IPS DF 19.7 (cell line): ENCODE data around the gene RSPH1.

Source experiments
- DNase-seq: peaks from one replicate; pipeline ENCODE4 v3.0.0-alpha.2; 2013; ENCODE audit warnings: low read depth, low spot score

Gene RSPH1

GRCh38 chr21:42429856-42430255, 66.2 kb downstream of the RSPH1 start:
- no peak for DNase-seq

DNA sequence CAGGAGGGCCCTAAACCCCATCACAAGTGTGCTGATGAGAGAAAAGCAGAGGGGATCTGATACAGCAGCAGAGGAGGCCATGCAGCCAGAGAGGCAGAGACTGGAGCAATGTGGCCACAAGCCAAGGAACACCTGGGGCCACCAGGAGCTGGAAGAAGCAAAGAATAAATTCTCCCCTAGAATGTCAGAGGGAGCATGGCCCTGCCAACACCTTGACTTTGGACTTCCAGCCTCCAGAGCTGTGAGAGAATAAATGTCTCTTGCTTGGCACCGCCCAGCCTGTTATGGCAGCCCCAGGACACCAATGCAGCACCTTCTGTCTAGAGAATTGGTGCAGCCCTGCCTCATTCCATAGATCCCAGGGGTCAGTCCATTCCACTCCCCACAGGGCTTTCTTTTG, 67.0 kb downstream of the RSPH1 start:
- no peak for DNase-seq

DNA sequence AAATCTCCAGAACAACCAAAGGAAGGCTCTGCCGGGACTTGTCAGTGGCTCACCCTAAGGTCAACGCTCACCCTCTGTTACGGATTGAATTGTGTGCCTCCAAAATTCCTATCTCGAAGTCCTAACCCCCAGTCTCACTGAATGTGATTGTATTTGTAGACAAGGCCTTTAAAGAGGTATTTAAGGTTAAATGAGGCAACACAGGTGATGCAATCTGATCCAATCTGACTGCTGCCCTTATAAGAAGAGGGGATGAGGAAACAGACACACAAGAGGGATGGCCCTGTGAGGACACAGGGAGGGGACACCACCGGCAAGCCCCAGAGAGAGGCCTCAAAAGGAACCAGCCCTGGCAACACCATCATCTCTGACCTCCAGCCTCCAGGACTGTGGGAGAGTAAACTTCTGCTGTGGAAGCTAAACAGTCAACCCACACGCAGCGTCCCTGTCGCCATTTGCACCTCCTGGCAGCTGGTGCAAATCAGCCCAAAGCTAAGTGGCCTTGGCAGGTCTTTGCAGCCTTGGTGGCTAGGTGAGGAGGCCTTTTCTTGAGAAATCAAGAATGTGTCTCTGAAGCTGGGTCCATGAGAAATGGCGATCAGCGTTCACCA, 68.1 kb downstream of the RSPH1 start:
- DNase-seq = no peak

- DNase-seq = no peak
Observed at GRCh38 chr21:42426876-42427480, 69.0 kb downstream of the RSPH1 start.

DNA sequence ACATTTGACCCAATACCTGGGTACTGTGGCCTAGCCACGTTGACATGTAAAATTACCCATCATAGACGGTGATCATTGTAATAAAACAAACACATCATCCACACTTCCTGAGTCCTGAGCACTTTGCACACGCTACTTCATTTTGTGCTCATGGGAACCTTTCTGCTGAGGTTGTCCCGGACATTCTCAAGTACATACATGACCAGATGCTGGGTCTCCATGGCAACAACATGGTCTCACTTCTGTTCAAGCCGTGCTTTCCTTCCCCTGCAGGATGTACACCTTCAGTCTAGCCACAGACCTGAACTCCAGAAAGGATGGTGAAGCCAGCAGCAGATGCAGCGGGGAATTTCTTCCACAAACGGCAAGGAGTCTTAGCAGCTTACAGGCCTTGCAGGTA, 69.6 kb downstream of the RSPH1 start:
- DNase-seq = no peak

GRCh38 chr21:42425591-42425990, 70.4 kb downstream of the RSPH1 start:
- DNase-seq = no peak

DNA sequence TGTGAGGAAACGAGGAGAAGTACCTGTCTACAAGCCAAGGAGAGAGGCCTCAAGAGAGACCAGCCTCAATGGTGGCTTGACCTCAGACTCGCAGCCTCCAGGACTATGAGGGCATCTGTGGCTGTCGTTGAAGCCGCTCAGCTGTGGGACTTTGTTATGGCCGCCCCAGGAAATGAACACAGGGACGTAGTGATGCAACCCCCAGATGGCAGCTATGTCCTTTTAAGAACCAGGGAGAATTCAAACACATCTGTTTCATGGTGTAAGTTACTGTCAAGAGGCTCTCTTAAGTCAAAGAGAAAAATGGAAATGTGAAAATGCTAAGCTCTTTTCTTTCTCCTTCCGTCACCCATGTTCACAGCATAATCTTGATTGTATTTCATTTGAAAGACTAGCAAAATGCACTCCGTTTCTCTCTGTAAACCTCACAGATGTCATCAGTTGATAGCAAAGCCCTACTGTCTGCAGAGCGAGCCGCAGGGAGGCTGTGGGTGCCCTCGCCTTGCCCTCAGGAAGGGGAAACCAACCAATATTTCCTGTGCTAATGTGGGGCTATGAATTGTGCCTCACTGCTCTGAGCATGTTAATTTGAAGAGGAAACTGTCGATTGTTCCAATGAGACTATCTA, 71.0 kb downstream of the RSPH1 start:
- no peak for DNase-seq

DNA sequence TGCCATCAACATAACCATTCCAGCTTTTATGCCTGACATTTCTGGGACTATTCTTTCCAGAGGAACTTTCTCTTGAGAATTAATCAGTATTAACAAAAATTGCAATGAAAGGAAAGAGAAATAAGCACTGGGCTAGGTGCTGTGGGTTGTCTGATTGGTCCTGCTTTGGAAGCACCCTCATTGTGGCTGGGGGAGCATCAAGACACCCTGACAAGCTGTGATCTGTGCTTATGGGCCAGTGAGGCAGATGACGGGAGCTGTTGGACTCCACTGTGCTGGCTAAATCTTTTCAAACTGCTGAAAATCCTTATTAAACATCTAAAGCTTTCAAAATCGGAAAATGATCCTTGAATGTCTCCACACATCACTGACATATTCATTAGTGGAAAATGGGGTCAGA, 72.3 kb downstream of the RSPH1 start:
- no peak for DNase-seq

DNA sequence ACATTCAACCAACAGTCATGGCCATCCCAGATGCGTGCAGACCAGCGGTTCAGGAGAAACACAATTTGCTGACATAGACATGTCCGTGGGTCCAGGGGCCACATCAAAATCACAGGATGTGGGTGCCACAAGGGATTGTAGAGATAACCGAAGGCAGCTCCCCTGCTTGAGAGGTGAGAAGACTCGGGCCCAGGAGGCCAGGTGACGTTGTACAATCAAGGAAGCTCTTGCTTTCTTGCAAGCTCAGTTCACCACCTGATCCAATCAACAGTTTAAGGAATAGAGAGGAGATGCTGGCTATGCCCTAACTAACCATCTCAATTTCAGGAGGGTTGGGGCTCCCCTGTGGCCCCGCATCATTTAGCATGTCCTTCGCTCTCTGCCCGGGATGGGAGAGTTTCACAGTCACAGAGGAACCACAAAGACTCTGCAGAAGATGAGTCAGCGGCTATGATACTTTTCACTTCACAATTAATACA, 72.8 kb downstream of the RSPH1 start:
- DNase-seq = no peak
